ENCODE data around the gene KCNE3.

DNA sequence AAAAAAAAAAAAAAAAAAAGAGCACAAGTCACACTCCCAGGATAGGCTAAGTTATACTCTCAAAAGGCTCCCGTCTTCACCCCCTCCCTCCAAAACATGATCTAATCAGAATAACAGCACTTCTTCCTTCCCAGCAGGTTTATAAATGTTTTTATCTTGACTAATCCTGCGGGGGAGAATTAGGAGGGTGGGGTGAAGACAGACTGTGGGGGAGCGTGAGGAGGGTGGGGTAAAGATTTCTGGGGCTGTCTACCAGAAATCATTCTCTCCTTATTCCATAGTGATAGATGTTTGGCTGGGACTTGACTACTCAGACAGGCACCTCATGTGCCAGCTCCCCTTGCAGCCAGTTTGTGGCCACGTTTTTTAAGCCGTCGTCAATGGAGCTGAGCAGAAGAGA is 17.0 kb downstream of the KCNE3 start:
- TF ChIP-seq CTCF (conservative IDR thresholded peaks at IDR 0.05; ENCODE audit: low read depth, low read length) (no peak), EZH2 (IDR thresholded peaks at IDR 0.05; ENCODE audit: low read length, unreplicated experiment) (no peak)
